Activated naive CD8-positive, alpha-beta T cell treated with anti-CD3 and anti-CD28 coated beads, Interleukin-2, amount 10 ng/mL, durations not matched to agents 7 days and 5 days (primary cell): Measurements from ENCODE around the gene GNAI3. TPM values are rescaled to one million over a fixed set of nuclear protein-coding genes. Genes with fewer than 3 reads are reported as not detected.

Experiments used
- ATAC-seq: fragments of 150-1000 bp; cut with Tn5 transposase; one replicate; pipeline ENCODE4 v1.10.0; 2021; ENCODE audit warnings: low read depth, moderate library complexity
- POLR2A ChIA-PET: fragments of 350-600 bp; sonication (Branson Sonifier 250); formaldehyde crosslinking; loops from one replicate; lab custom pipeline; 2021; ENCODE audit warnings: antibody characterized with exemption; lab: Charles Lee
- DNase-seq: peaks from one replicate; pipeline ENCODE4 v3.0.0; 2021
- H3K27ac Mint-ChIP-seq: one replicate; pipeline ENCODE4 v1.8.0; 2022; ENCODE audit warnings: mild to moderate bottlenecking, mixed read lengths
- H3K27me3 Mint-ChIP-seq: one replicate; pipeline ENCODE4 v1.8.0; 2022; ENCODE audit warnings: mild to moderate bottlenecking, moderate library complexity, mixed read lengths
- H3K36me3 Mint-ChIP-seq: one replicate; pipeline ENCODE4 v1.8.0; 2021; ENCODE audit warnings: mild to moderate bottlenecking, mixed read lengths
- H3K4me1 Mint-ChIP-seq: one replicate; pipeline ENCODE4 v1.8.0; 2021; ENCODE audit warnings: mixed read lengths
- H3K4me3 Mint-ChIP-seq: one replicate; pipeline ENCODE4 v1.8.0; 2022; ENCODE audit warnings: mild to moderate bottlenecking, moderate library complexity, mixed read lengths
- H3K9me3 Mint-ChIP-seq: one replicate; pipeline ENCODE4 v1.8.0; 2021; ENCODE audit warnings: mixed read lengths
- total RNA-seq, 2 experiments: library from RNA; stranded (reverse); gene quantifications; one replicate each; pipeline ENCODE4 v1.2.3, GENCODE V29; 2021

Gene GNAI3
- total RNA-seq, 2 experiments from 2014 or later = 8.0 to 8.2 TPM

- H3K4me1 Mint-ChIP-seq = peaks cover 36% of the 10 kb centered on the region
- no peak overlapping the region for H3K27ac Mint-ChIP-seq
- H3K27me3 Mint-ChIP-seq = no peaks in the 10 kb centered on the region
- no peak overlapping the region for H3K4me3 Mint-ChIP-seq
- no peaks in the 10 kb centered on the region for H3K9me3 Mint-ChIP-seq
- DNase-seq = no peak
- no peak for ATAC-seq
- peaks cover 27% of the 10 kb centered on the region for H3K36me3 Mint-ChIP-seq
- POLR2A ChIA-PET = interaction anchor here (1.0 to 1.9 kb wide), 2 partner anchors 10 to 78 kb away, joined by 3 to 8 read pairs; partner anchors contain the start of gene GNAI3
Measured at GRCh38 chr1:109626682-109627408, 78.4 kb downstream of the GNAI3 start.

GRCh38 chr1:109627692-109628399, 79.4 kb downstream of the GNAI3 start:
- DNase-seq = no peak
- POLR2A ChIA-PET = interaction anchor here (0.7 to 1.9 kb wide), 2 partner anchors 79 to 82 kb away, joined by 3 to 8 read pairs; partner anchors contain the start of gene GNAI3
- peaks cover 27% of the 10 kb centered on the region for H3K4me1 Mint-ChIP-seq

GRCh38 chr1:109628540-109629321, 80.3 kb downstream of the GNAI3 start:
- POLR2A ChIA-PET = interaction anchor here (0.7 to 1.9 kb wide), 3 partner anchors 9 to 83 kb away, joined by 3 to 9 read pairs (median 7); partner anchors contain the start of genes AMPD2, GNAI3 and GNAT2
- H3K4me1 Mint-ChIP-seq = peaks cover 19% of the 10 kb centered on the region
- H3K4me3 Mint-ChIP-seq = no peak overlapping the region
- ATAC-seq = no peak
- no peaks in the 10 kb centered on the region for H3K9me3 Mint-ChIP-seq
- no peak for DNase-seq
- H3K27me3 Mint-ChIP-seq = no peaks in the 10 kb centered on the region
- peaks cover 23% of the 10 kb centered on the region for H3K36me3 Mint-ChIP-seq
- no peak overlapping the region for H3K27ac Mint-ChIP-seq

More at GRCh38 chr1:109627692-109628399, 79.4 kb downstream of the GNAI3 start:
- Mint-ChIP-seq H3K9me3 (no peaks in the 10 kb centered on the region), H3K27me3 (no peaks in the 10 kb centered on the region), H3K36me3 (peaks cover 26% of the 10 kb centered on the region), H3K4me3 (no peak overlapping the region), H3K27ac (peak overlapping the region; percentile 1)
- ATAC-seq = no peak

GRCh38 chr1:109629372-109630030, 81.1 kb downstream of the GNAI3 start:
- Mint-ChIP-seq H3K27me3 (no peaks in the 10 kb centered on the region), H3K9me3 (no peaks in the 10 kb centered on the region), H3K4me1 (peaks cover 18% of the 10 kb centered on the region), H3K36me3 (peaks cover 23% of the 10 kb centered on the region), H3K27ac (no peak overlapping the region), H3K4me3 (no peak overlapping the region)
- ATAC-seq (no peak), DNase-seq (no peak)
- POLR2A ChIA-PET = interaction anchor here (1.8 to 1.9 kb wide), 3 partner anchors 9 to 83 kb away, joined by 7 to 15 read pairs (median 9); partner anchors contain the start of genes AMPD2, GNAI3 and GNAT2

GRCh38 chr1:109630081-109630897, 81.9 kb downstream of the GNAI3 start:
- H3K4me1 Mint-ChIP-seq = peaks cover 19% of the 10 kb centered on the region
- no peak for ATAC-seq
- H3K27me3 Mint-ChIP-seq = no peaks in the 10 kb centered on the region
- no peaks in the 10 kb centered on the region for H3K9me3 Mint-ChIP-seq
- H3K4me3 Mint-ChIP-seq = no peak overlapping the region
- POLR2A ChIA-PET = interaction anchor here (1.8 to 1.9 kb wide), 3 partner anchors 10 to 84 kb away, joined by 7 to 15 read pairs (median 9); partner anchors contain the start of genes AMPD2, GNAI3 and GNAT2
- H3K27ac Mint-ChIP-seq = no peak overlapping the region
- peaks cover 22% of the 10 kb centered on the region for H3K36me3 Mint-ChIP-seq
- no peak for DNase-seq

GRCh38 chr1:109630898-109631512, 82.6 kb downstream of the GNAI3 start:
- H3K4me1 Mint-ChIP-seq = peaks cover 14% of the 10 kb centered on the region
- H3K4me3 Mint-ChIP-seq = no peak overlapping the region
- no peaks in the 10 kb centered on the region for H3K27me3 Mint-ChIP-seq
- DNase-seq (no peak), ATAC-seq (no peak)
- POLR2A ChIA-PET = interaction anchor here (1.9 to 2.2 kb wide), 3 partner anchors 82 to 85 kb away, joined by 9 to 15 read pairs (median 9); partner anchors contain the start of gene GNAI3
- peak overlapping the region; percentile 54 for H3K27ac Mint-ChIP-seq
- H3K36me3 Mint-ChIP-seq = peaks cover 20% of the 10 kb centered on the region
- no peaks in the 10 kb centered on the region for H3K9me3 Mint-ChIP-seq

- no peak for DNase-seq
- Mint-ChIP-seq H3K9me3 (no peaks in the 10 kb centered on the region), H3K4me3 (no peak overlapping the region), H3K36me3 (peaks cover 17% of the 10 kb centered on the region), H3K27ac (no peak overlapping the region), H3K4me1 (peaks cover 13% of the 10 kb centered on the region), H3K27me3 (no peaks in the 10 kb centered on the region)
- ATAC-seq = no peak
- POLR2A ChIA-PET = interaction anchor here (1.0 to 2.2 kb wide), 3 partner anchors 11 to 86 kb away, joined by 3 to 15 read pairs (median 9); partner anchors contain the start of gene GNAI3
Measured at GRCh38 chr1:109631513-109632505, 83.4 kb downstream of the GNAI3 start.

GRCh38 chr1:109632671-109633346, 84.4 kb downstream of the GNAI3 start:
- POLR2A ChIA-PET = interaction anchor here (1.0 to 2.2 kb wide), 3 partner anchors 12 to 84 kb away, joined by 3 to 9 read pairs (median 3); partner anchors contain the start of gene GNAI3

GRCh38 chr1:109634292-109634691, 85.9 kb downstream of the GNAI3 start:
- peaks cover 10% of the 10 kb centered on the region for H3K36me3 Mint-ChIP-seq
- peaks cover 11% of the 10 kb centered on the region for H3K4me1 Mint-ChIP-seq
- no peaks in the 10 kb centered on the region for H3K9me3 Mint-ChIP-seq
- DNase-seq = no peak
- H3K4me3 Mint-ChIP-seq = no peak overlapping the region
- POLR2A ChIA-PET = interaction anchor here (1.1 kb wide), 1 partner anchor 86 kb away, joined by 4 read pairs; the partner anchor contains the start of gene GNAI3
- no peak overlapping the region for H3K27ac Mint-ChIP-seq
- no peaks in the 10 kb centered on the region for H3K27me3 Mint-ChIP-seq
- ATAC-seq = no peak

More at GRCh38 chr1:109632671-109633346, 84.4 kb downstream of the GNAI3 start:
- DNase-seq (no peak), ATAC-seq (no peak)
- Mint-ChIP-seq H3K27ac (peak overlapping the region; percentile 33), H3K9me3 (no peaks in the 10 kb centered on the region), H3K36me3 (peaks cover 12% of the 10 kb centered on the region), H3K4me1 (peaks cover 11% of the 10 kb centered on the region), H3K4me3 (no peak overlapping the region), H3K27me3 (no peaks in the 10 kb centered on the region)
